ENCODE data around the gene HK1.
"Not testable (repeated sequence)": the region's sequence is repeated elsewhere in the genome, so short reads cannot be mapped to it uniquely, and the experiment has no call there.

Gene HK1

GRCh38 chr10:69259547-69260243, 18.6 kb upstream of the HK1 start:
- no peak for DNase-seq

DNA sequence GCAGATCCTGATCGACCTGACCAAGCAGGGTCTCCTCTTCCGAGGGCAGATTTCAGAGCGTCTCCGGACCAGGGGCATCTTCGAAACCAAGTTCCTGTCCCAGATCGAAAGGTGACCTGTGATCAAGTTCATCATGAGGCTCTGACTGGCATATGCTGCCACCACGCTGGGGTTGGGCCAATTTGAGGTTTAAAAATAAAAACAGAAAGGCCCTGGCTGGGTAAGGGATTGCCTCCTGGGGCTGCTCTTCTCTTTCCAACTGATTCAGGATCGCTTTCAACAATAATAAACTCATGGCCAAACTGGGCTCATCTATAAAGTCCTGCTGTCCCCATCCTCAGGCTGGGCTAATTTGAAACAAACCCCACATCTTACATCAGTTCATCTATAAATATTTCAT, 17.1 kb upstream of the HK1 start:
- DNase-seq, result no peak

DNA sequence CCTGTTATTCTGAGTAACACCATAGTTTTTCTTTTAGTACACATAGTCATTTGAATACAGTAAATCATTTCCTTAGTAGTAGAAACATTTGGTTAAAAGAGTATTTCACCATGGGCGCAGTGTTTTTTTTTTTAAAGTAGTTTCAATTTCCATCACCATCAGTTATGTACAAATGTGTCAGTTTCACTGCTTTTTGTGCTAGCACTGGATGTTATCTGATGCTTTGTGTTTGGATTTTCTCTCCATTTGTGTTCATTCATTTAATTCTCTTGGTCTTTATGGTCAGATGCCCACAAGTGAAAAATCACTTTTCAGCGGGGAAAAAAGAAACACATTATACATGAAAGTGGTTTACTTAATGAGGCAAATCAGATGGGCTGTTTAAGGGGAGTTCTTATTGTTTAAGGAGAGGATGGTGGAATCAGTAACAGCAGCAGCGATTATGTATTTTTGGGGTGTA, 16.0 kb upstream of the HK1 start:
- no peak for DNase-seq

- DNase-seq, result no peak
Measured at GRCh38 chr10:69265521-69265920, 12.8 kb upstream of the HK1 start.

GRCh38 chr10:69268761-69269416, 9.4 kb upstream of the HK1 start:
- no peak for DNase-seq

DNA sequence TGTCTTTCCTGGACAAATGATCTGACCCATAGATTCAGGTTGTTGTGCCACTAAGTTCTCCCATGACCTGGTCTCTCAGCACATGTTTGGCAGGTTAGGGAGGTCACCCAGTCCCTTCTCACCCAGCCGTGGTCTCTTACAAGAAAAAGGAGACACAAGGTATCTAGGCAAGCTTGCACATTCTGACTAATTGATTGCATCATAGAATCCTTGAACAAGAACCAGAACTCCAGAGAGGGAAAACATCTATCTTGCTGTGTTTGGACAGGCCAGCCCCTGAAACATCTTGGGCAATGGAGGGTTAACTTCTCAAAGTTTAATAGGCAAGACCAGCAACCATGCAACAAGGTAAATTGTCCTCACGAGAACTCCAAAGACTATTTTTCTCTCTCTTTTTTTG, 8.5 kb upstream of the HK1 start:
- DNase-seq, result no peak

DNA sequence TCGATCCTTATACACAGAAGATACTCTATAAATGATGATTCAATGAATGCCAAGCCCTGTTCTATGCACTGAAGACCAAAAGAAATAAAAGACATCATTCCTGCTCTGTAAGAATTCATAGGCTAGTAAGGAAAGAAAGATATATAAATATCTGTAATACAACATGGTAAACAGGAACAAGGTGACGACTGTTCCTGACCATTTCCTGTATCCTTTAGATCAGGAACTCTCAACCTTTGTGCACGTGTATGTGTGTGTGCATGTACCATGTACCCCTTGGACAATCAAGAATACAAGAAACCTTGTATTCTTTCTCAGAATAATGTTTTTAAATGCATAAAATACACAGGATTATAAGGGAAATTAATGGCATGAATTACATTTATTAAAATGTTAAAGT, 7.3 kb upstream of the HK1 start:
- no peak for DNase-seq

- no peak for DNase-seq
Measured at GRCh38 chr10:69272624-69273023, 5.7 kb upstream of the HK1 start.

GRCh38 chr10:69275444-69275843, 2.9 kb upstream of the HK1 start:
- DNase-seq, result no peak

DNA sequence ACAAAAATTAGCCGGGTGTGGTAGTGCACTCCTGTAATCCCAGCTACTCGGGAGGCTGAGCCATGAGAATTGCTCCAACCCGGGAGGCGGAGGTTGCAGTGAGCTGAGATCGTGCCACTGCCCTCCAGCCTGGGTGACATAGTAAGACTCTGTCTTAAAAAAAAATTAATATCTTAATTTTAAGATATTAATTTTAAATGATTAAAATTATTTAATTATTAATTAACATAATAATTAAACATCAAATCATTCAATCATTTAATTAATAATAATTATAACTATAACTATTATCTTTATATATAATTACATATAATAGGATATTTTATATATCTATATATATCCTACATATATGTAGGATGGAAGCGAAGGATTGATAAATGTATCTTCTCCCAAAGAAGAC, 1.8 kb upstream of the HK1 start:
- DNase-seq, result no peak

DNA sequence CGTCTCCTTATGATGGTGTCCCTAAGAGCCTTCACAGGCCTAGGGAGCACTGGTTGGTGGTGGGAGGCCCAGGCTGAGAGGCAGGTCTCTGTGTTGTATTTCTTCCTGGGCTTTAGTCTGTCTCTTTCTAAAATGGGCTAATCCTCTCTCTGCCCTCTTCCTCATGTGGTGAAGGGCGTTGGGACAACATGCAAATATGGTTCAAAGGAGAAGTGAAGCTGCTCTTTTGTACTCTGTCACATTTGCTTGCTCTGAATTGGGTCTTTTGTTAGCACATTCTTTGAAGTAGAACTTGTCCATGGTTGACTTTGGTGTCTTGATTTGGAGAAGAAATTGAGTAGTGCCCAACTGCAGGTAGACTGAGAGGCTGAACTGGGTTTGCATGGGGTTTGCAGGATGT, 814 bp downstream of the HK1 start:
- no peak for DNase-seq

DNA sequence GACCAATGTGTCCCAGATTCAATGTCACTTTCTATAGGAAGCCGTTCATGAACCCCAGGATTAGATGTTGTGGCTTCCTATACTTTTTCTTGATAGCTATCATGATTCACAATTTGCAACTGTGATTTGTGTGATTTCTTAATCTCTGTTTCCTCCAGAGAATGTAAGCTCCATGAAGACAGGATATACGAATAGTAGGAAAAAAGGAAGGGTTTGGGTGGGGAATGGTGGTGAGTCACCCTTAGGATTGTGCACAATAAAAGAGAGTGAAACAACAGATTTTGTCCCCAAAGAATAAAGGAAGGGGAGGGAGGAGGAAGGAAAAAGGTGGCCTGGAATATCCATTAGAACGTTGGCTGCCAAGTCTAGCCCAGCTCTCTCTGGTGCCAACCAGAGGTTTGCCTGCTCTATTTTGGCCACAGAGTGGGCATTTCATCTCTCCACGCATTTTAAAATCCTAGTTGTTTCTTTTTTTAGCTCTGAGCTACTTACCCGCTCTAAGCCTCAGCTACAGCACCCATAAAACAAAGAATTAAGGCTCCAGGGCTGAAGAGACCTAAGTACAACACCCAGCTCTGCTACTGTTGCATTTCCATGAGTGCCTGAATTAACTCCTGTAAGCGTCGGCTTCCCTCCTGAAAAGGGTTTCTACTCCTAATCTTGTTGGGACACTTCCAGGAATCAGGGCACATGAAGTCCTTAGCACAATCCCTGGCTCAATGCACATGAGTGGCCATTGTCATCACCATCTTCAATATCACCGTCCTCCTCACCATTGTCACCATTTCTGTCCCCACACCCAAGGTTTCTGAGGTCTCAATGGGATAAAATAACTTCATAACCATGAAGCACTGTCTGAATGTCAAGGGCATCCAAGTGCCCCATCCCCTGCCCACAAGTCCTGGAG, 3.5 kb downstream of the HK1 start:
- no peak for DNase-seq

GRCh38 chr10:69284402-69284801, 6.1 kb downstream of the HK1 start:
- DNase-seq, result not testable (repeated sequence)

DNA sequence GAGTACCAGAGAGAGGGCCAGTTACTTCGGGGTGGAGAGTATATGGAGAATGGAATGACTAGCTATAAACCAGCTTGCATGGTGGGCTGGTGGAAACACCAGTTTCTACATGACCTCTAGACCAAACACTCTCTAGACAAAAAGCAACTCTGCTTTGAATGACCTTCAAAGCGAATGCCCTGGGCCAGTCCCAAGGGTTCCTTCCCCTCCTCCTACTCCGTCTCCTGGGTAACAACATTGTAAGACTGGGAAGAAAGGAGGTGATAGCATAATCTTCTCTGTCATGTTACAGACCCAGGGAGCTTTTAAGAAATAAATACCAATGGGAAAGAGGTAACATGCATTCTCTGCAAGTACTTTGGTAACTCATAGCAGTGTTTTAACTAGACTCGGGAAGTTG, 7.4 kb downstream of the HK1 start:
- DNase-seq, result no peak

- DNase-seq, result no peak
Measured at GRCh38 chr10:69287181-69287580, 8.9 kb downstream of the HK1 start.

DNA sequence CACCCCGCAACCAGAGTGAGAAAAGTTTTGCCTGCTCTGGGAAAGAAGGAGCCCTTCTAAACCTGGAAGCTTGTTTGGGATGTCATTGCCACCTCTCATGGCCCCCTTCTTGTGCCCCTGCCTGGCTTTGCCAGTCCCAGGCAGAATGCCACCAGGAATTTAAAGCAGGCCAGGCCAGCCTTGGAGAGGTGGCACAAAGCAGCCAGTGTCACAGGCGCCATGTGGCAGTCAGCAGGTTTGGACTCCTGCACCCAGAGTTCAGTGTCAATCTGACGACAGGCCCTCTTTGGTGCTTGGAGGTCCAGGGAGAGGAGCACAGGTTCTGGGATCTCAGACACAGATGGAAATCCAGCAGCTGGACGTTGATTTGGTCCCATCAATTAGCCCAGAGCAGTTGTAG, 12.7 kb downstream of the HK1 start:
- no peak for DNase-seq

DNA sequence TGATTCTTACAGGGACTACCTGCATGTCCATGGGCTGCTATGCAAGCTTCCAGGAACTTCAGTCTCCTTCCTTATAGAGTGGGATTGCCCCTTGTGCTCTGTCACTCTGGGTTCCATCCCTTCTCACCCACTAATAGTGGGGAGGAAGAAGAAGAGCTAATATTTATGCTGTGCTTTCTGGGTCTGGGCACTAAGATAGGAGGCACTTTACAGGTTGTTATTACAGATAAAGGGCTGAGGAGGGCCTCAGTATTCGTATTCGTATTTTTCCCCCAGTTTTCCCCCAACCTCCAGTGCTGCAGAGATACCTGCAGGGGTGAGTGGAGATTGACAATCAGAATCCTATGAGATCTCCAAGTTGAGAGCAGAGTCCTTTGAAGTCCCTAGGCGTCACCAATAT, 14.2 kb downstream of the HK1 start:
- no peak for DNase-seq

- no peak for DNase-seq
Measured at GRCh38 chr10:69295027-69295636, 16.8 kb downstream of the HK1 start.

DNA sequence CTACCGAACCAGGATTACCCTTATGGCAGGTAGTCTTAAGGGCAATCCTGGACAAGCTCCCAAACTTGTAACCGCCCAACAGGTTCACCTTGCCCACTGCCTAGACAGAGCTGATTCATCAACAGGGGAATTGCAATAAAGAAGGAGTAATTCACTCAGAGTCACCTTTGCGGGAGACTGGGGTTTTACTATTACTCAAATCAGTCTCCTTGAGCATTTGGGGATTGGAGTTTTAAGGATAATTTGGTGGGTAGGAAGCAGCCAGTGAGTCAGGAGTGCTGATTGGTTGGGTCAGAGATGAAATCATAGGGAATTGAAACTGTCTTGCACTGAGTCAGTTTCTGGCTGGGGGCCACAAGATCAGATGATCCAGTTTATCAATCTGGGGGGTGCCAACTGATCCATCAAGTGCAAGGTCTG, 25.3 kb downstream of the HK1 start:
- no peak for DNase-seq

GRCh38 chr10:69306421-69306820, 28.1 kb downstream of the HK1 start:
- DNase-seq, result no peak

DNA sequence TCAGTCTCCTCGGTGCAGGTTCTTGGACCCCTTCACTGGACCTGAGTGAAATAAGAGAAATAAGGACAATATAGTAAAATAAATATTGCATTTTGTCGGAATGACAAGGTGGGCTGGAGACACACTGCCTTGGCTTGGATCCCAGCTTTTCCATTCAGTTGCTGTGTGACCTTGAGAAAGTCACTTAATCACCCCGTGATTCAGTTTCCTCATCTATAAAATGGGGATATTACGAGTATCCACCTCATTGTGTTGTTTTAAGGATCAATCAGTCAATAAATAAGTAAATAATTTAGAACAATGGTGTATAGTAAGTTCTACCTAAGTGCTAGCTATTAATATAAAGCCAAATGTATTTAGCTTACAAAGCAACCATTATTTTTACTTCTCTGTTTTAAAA, 29.1 kb downstream of the HK1 start:
- no peak for DNase-seq

- DNase-seq, result not testable (repeated sequence)
Measured at GRCh38 chr10:69308304-69308703, 30.0 kb downstream of the HK1 start.

DNA sequence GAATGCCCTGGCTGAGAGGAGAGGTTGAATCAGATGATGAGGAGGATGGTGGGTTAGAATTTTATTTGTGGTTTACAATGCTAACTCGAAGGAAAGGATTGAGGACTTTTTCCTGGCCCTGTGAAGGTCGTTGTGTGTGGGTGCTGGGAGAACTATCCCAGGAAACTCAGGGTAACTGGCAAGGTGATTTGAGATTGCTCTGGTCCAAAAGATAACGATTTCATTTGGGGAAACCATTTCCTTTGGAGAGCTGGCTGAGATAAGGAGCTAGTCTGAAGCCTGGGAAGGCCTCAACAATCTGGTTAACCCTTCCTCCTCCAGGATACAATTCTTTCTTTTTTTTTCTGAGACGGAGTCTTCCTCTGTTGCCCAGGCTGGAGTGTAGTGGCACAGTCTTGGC, 33.0 kb downstream of the HK1 start:
- no peak for DNase-seq

Data from amniotic stem cell (primary cell).